HUES48 (cell line): ENCODE results near the gene GLI3.
A peak's percentile ranks its signal among the peaks of the same experiment; 100 is the strongest.

Source experiments
- H3K27ac ChIP-seq: one replicate; pipeline ENCODE4 v1.7.0; 2013; ENCODE audit warnings: low read depth, low read length, inconsistent platforms
- H3K27me3 ChIP-seq: 2 replicates; pipeline ENCODE4 v1.6.1; 2013; ENCODE audit warnings: mild to moderate bottlenecking, low read length; ENCODE audit not compliant: control insufficient read depth, insufficient read depth
- H3K36me3 ChIP-seq: 2 replicates; pipeline ENCODE4 v1.6.1; 2013; ENCODE audit warnings: low read length; ENCODE audit not compliant: control insufficient read depth, insufficient read depth
- H3K4me1 ChIP-seq: 2 replicates; pipeline ENCODE4 v1.6.1; 2013; ENCODE audit warnings: mild to moderate bottlenecking, low read length; ENCODE audit not compliant: control insufficient read depth, insufficient read depth
- H3K4me3 ChIP-seq: 2 replicates; pipeline ENCODE4 v1.5.1; 2013; ENCODE audit warnings: mild to moderate bottlenecking, low read depth, low read length
- H3K9ac ChIP-seq: 2 replicates; pipeline ENCODE4 v1.6.1; 2013; ENCODE audit warnings: mild to moderate bottlenecking, low read depth, low read length, moderate library complexity
- H3K9me3 ChIP-seq: 2 replicates; pipeline ENCODE4 v1.6.1; 2013; ENCODE audit warnings: low read length; ENCODE audit not compliant: control insufficient read depth, insufficient read depth

GLI3 gene

DNA sequence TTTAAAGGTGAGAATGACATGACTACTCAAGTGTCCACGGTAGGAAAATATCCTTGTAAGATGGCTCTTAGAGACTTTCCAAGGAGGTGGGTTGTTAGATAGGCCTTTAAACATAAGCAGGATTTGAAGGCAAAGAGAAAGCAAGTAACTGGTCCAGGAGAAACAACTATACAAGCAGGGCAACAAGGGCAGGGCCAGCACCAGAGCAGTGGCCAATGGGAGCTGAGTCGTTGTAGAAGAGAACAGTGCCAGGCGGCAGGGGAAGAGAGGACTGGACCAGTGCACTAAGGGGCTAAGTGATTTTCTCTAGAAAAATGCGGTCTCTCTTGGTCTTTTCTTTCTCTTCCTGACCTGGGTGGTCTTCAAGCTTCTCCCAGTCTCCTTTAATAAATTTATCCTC is 94.9 kb downstream of the GLI3 start:
- H3K27me3 ChIP-seq, result no peaks in the 10 kb centered on the region
- H3K4me1 ChIP-seq, result peaks cover 9% of the 10 kb centered on the region
- H3K9ac ChIP-seq, result no peak overlapping the region
- H3K27ac ChIP-seq, result no peak overlapping the region
- H3K36me3 ChIP-seq, result no peaks in the 10 kb centered on the region
- H3K4me3 ChIP-seq, result no peak overlapping the region
- H3K9me3 ChIP-seq, result no peaks in the 10 kb centered on the region

DNA sequence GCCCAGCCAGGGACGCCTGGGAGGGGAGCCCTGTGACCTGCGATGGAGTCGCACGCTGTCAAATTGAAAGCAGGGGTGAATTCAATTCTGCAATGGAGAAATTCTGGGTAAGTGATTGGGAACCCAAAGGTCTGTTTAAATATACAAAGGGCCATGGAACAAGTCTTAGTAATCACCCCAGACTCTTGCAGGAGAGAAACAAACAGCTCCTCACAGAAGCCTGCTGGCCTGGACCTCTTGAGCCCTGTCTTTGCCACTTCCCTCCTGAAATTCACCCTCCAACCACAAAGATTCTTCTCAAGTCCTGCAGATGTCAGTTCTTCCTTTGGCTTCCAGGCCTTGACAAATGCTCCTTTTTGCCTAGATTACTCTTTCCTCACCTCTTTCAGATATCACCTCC is 97.3 kb downstream of the GLI3 start:
- Histone ChIP-seq H3K4me1 (peaks cover 11% of the 10 kb centered on the region), H3K27me3 (no peaks in the 10 kb centered on the region), H3K9me3 (no peaks in the 10 kb centered on the region), H3K9ac (no peak overlapping the region), H3K4me3 (no peak overlapping the region), H3K36me3 (no peaks in the 10 kb centered on the region), H3K27ac (no peak overlapping the region)

GRCh38 chr7:42138691-42139090 is 98.3 kb downstream of the GLI3 start:
- H3K4me3 ChIP-seq, result no peak overlapping the region
- no peak overlapping the region for H3K9ac ChIP-seq
- no peaks in the 10 kb centered on the region for H3K36me3 ChIP-seq
- H3K4me1 ChIP-seq, result peaks cover 11% of the 10 kb centered on the region
- no peaks in the 10 kb centered on the region for H3K27me3 ChIP-seq
- H3K9me3 ChIP-seq, result no peaks in the 10 kb centered on the region
- H3K27ac ChIP-seq, result peak overlapping the region; percentile 66

DNA sequence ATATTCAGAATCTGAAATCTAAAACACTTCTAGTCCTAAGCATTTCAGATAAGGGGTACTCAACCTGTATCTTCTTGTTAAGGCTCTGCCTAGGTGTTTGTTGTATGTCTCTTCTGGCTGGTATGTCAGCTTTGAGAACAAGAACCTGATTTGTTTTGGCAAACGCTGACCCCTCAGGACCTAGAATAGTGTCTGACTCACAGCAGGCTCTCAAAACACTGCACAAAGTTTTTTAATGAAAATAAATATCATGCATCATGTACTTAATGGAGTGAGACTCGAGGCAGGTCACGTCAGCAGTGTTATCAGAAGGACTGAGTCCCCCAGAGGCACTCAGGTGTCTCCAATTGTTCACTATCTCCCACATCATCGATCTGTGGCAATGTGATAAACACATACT is 99.1 kb downstream of the GLI3 start:
- no peaks in the 10 kb centered on the region for H3K36me3 ChIP-seq
- H3K4me1 ChIP-seq, result peaks cover 11% of the 10 kb centered on the region
- no peaks in the 10 kb centered on the region for H3K9me3 ChIP-seq
- no peak overlapping the region for H3K4me3 ChIP-seq
- no peak overlapping the region for H3K27ac ChIP-seq
- no peaks in the 10 kb centered on the region for H3K27me3 ChIP-seq
- H3K9ac ChIP-seq, result no peak overlapping the region

DNA sequence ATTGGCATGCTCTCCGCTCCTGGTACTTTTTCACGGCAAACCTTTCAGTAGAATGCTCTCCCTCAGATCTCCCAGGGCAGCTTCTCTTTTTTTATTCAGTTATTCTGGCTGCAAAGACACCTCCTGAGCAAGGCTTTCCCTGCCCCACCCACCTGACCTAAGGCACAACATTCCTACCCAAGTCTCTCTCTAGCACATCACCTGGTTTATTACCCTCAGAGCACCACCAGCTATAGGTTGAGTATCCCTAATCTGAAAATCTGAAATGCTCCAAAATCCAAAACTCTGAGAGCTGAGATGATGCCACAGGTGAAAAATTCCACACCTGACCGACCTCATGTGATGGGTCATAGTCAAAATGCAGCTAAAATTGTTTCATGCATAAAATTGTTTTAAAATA is 99.6 kb downstream of the GLI3 start:
- no peaks in the 10 kb centered on the region for H3K9me3 ChIP-seq
- H3K36me3 ChIP-seq, result no peaks in the 10 kb centered on the region

DNA sequence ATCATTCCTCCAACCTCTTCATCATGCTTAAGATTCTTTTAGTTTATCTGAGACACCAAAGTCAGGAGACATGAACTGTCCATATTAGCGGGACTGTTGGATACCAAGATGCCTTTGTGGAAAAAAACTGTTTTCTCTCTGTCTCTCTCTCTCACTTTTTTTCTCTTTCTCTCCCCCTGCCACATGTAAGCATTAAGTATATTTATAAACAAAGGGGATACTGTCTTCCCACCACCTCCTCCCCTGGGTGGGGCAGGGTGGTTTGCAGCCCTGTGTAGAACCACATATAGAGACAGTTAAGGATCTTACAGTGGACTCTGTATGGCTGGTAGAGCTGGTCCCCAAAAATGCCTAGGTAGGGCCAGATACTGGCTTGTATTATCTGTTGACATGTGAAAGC is 101.3 kb downstream of the GLI3 start:
- H3K4me1 ChIP-seq, result peaks cover 11% of the 10 kb centered on the region
- no peaks in the 10 kb centered on the region for H3K36me3 ChIP-seq
- H3K4me3 ChIP-seq, result no peak overlapping the region
- H3K27me3 ChIP-seq, result no peaks in the 10 kb centered on the region
- H3K9ac ChIP-seq, result no peak overlapping the region
- H3K9me3 ChIP-seq, result no peaks in the 10 kb centered on the region
- no peak overlapping the region for H3K27ac ChIP-seq

More for the DNA sequence above, 99.6 kb downstream of the GLI3 start:
- Histone ChIP-seq H3K4me1 (peaks cover 11% of the 10 kb centered on the region), H3K4me3 (no peak overlapping the region), H3K9ac (no peak overlapping the region), H3K27ac (no peak overlapping the region), H3K27me3 (no peaks in the 10 kb centered on the region)

GRCh38 chr7:42134276-42134876 is 102.6 kb downstream of the GLI3 start:
- no peaks in the 10 kb centered on the region for H3K36me3 ChIP-seq
- peaks cover 11% of the 10 kb centered on the region for H3K4me1 ChIP-seq
- H3K4me3 ChIP-seq, result no peak overlapping the region
- no peaks in the 10 kb centered on the region for H3K27me3 ChIP-seq
- no peak overlapping the region for H3K27ac ChIP-seq
- no peaks in the 10 kb centered on the region for H3K9me3 ChIP-seq
- no peak overlapping the region for H3K9ac ChIP-seq

DNA sequence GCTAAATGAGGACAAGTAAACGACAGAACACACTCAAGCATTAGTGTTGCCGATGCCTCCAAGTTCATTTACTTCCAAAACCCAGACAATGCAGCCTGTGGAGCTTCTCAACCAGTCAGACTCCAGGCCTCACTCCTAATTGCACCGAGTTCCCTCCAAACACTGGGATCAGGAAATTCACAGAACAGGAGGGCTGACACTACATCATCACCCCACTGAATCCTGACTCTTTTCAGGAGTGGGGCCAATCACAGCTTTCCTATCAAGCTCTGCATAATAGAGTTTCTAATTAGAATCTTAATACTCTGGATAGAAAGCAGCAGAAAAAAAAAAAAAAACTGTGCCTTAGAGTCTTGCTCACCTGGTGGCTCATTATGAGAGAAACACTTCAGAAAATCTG is 103.7 kb downstream of the GLI3 start:
- Histone ChIP-seq H3K4me1 (peaks cover 8% of the 10 kb centered on the region; the same call in 1 of the 2 replicates), H3K9me3 (no peaks in the 10 kb centered on the region), H3K36me3 (no peaks in the 10 kb centered on the region), H3K9ac (no peak overlapping the region), H3K27me3 (no peaks in the 10 kb centered on the region), H3K4me3 (no peak overlapping the region), H3K27ac (no peak overlapping the region)

DNA sequence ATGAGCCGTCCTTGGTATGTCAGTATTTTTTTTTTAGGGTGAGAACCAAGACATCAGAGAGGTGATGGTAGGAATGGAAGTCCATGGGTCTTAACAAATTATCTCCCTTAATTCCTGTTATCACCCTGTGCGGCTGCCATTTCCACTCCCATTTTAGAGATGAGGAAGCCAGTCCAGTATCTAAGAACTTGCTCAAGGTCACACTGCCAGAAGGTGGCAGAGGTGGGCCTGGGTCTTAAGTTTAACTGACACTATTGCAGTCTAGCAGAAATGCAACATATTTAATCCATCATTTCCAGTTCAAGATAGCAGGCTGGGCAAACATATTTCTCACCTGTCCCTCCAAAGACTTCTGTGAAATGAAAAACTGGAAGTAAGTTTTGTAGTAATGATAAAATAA is 108.3 kb downstream of the GLI3 start:
- H3K36me3 ChIP-seq, result no peaks in the 10 kb centered on the region
- no peak overlapping the region for H3K27ac ChIP-seq
- H3K4me1 ChIP-seq, result 0 out of 2 replicates have a peak, but pooled peaks cover 5% of the 10 kb centered on the region
- no peaks in the 10 kb centered on the region for H3K27me3 ChIP-seq
- H3K9me3 ChIP-seq, result no peaks in the 10 kb centered on the region
- H3K9ac ChIP-seq, result no peak overlapping the region
- no peak overlapping the region for H3K4me3 ChIP-seq

GRCh38 chr7:42127232-42127622 is 109.8 kb downstream of the GLI3 start:
- Histone ChIP-seq H3K27ac (no peak overlapping the region), H3K36me3 (no peaks in the 10 kb centered on the region), H3K9ac (no peak overlapping the region), H3K27me3 (no peaks in the 10 kb centered on the region), H3K9me3 (no peaks in the 10 kb centered on the region), H3K4me3 (no peak overlapping the region), H3K4me1 (0 out of 2 replicates have a peak, but pooled peaks cover 5% of the 10 kb centered on the region)

DNA sequence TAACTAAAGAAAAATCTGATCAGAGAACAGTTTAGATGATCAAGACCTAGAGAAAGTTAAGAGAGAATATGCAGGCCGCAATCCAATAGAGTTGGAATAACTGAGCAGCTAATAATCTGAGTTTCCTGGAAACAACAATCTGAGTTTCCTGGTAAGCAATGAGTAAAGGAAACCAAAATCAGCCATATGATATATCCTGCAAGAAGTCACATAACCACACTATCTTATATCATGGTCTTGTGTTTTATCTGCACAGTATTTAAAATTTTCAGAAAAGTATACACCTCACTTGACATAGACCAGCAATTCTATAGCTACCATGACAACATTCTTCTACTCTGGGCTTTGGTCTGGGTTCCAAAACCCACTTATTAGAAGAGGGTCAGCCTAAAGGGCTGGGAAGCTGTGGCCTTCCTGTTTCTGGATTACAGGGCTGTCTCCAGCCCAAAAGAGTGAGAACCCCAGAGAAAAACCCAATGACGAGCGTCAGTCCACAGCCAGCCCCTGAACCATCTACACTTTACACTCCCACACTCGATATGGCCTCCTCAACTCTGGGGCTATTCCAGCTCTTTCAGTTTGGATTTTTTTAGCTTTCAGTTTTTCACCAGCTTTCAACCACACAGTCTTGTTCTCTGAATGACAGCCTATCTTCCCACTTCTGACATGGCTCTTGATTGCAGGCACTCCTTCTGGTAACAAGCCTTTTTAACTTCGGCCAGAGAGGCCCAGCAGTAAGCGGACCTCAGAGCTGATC is 110.4 kb downstream of the GLI3 start:
- Histone ChIP-seq H3K27ac (no peak overlapping the region), H3K9ac (no peak overlapping the region), H3K4me3 (no peak overlapping the region), H3K4me1 (0 out of 2 replicates have a peak, but pooled peaks cover 5% of the 10 kb centered on the region), H3K27me3 (no peaks in the 10 kb centered on the region), H3K9me3 (no peaks in the 10 kb centered on the region), H3K36me3 (no peaks in the 10 kb centered on the region)
